ENCODE results near the gene EPHA10.
A peak's percentile ranks its signal among the peaks of the same experiment; 100 is the strongest.

The EPHA10 gene
- long read RNA-seq, donor 1 = 0 reads
- long read RNA-seq, donor 2 = 0 reads
- long read RNA-seq, donor 3 = 0 reads
- long read RNA-seq, donor 4 = 0 reads
- long read RNA-seq, donor 5 = 0 reads
- long read RNA-seq, donor 6 = 0 reads
- long read RNA-seq, donor 7, partial matches to known transcripts = 5 of 5 reads
- long read RNA-seq, donor 7, other reads (novel, unspliced or antisense) = 0 of 5 reads
- long read RNA-seq, donor 8 = 0 reads

GRCh38 chr1:37764888-37765441 lies at the start of gene EPHA10:
EPHA10 (minus strand) TSS chr1:37765120; CDS start chr1:37765066, 54 bp downstream.
- DNase-seq = no peak

GRCh38 chr1:37814252-37814651 lies 49.3 kb upstream of the EPHA10 start:
- no peak for DNase-seq

GRCh38 chr1:37813529-37814145 lies 48.7 kb upstream of the EPHA10 start:
- DNase-seq = no peak

GRCh38 chr1:37811027-37811655 lies 46.2 kb upstream of the EPHA10 start:
- peak; percentile 34 for DNase-seq

- DNase-seq = no peak
These were observed 45.0 kb upstream of the EPHA10 start for GRCh38 chr1:37809942-37810341.

GRCh38 chr1:37808369-37809319 lies 43.7 kb upstream of the EPHA10 start:
- peak; percentile 71 for DNase-seq

- peak; percentile 65 for DNase-seq
These were observed 42.8 kb upstream of the EPHA10 start, which contains the start of the genes C1orf122 and YRDC for GRCh38 chr1:37807555-37808368. C1orf122 (plus strand) TSS chr1:37807790; CDS start chr1:37808405, 615 bp downstream. YRDC (minus strand) TSS chr1:37808208; CDS start chr1:37808180, 28 bp downstream.

- no peak for DNase-seq
These were observed 42.3 kb upstream of the EPHA10 start for GRCh38 chr1:37807220-37807554.

GRCh38 chr1:37802439-37802838 lies 37.5 kb upstream of the EPHA10 start:
- no peak for DNase-seq

- no peak for DNase-seq
These were observed 32.9 kb upstream of the EPHA10 start for GRCh38 chr1:37797750-37798345.

GRCh38 chr1:37795340-37796125 lies 30.6 kb upstream of the EPHA10 start:
- peak; percentile 49 for DNase-seq

GRCh38 chr1:37794372-37795339 lies 29.7 kb upstream of the EPHA10 start:
- peak; percentile 3 for DNase-seq

GRCh38 chr1:37793773-37794371 lies 29.0 kb upstream of the EPHA10 start, which contains the start of gene MANEAL:
MANEAL (plus strand) TSS chr1:37793847; CDS start chr1:37794183, 336 bp downstream.
- peak; percentile 70 for DNase-seq

- no peak for DNase-seq
These were observed 28.2 kb upstream of the EPHA10 start for GRCh38 chr1:37792943-37793686.

- DNase-seq = no peak
These were observed 17.6 kb upstream of the EPHA10 start for GRCh38 chr1:37782491-37782890.

- DNase-seq = no peak
These were observed 13.7 kb upstream of the EPHA10 start for GRCh38 chr1:37778654-37779053.

GRCh38 chr1:37776946-37777516 lies 12.1 kb upstream of the EPHA10 start:
- no peak for DNase-seq

Measured in right kidney (tissue), 9 donors.